Liver (tissue), 9 donors: ENCODE measurements around the gene MYO9B. TPM values are rescaled to one million over a fixed set of nuclear protein-coding genes. Genes with fewer than 3 reads are reported as not detected.

Source experiments
- DNase-seq: peaks from one replicate; pipeline ENCODE4 v3.0.0-alpha.2; 2017; ENCODE audit warnings: low spot score
- H3K27ac ChIP-seq, 2 donors: one replicate each; pipeline ENCODE4 v1.7.0; 2013; ENCODE audit warnings: inconsistent platforms in 2 of 2, low read length in 2 of 2, control low read depth in 1 of 2, low read depth in 1 of 2, mild to moderate bottlenecking in 1 of 2
- H3K27me3 ChIP-seq, 4 donors: one replicate each; pipeline versions ENCODE4 v1.6.1 to v1.7.0; 2013; ENCODE audit warnings: low read length in 3 of 4, inconsistent platforms in 1 of 4, mild to moderate bottlenecking in 1 of 4, moderate library complexity in 1 of 4; ENCODE audit not compliant: control insufficient read depth in 4 of 4, insufficient read depth in 4 of 4
- H3K36me3 ChIP-seq, 4 donors: one replicate each; pipeline versions ENCODE4 v1.6.1 to v1.7.0; 2013; ENCODE audit warnings: low read length in 3 of 4, mild to moderate bottlenecking in 3 of 4, low read depth in 1 of 4, moderate library complexity in 1 of 4; ENCODE audit not compliant: control insufficient read depth in 4 of 4, insufficient read depth in 3 of 4
- H3K4me1 ChIP-seq, 4 donors: one replicate each; pipeline versions ENCODE4 v1.6.1 to v1.7.0; 2013; ENCODE audit warnings: low read length in 3 of 4, mild to moderate bottlenecking in 3 of 4, moderate library complexity in 1 of 4; ENCODE audit not compliant: control insufficient read depth in 4 of 4, insufficient read depth in 4 of 4
- H3K4me3 ChIP-seq, 3 donors: one replicate each; pipeline versions ENCODE4 v1.6.1 to v1.7.0; 2013; ENCODE audit warnings: low read length in 3 of 3, control low read depth in 1 of 3, low read depth in 1 of 3, mild to moderate bottlenecking in 1 of 3
- H3K9ac ChIP-seq, 2 donors: one replicate each; pipeline ENCODE4 v1.7.0; 2013; ENCODE audit warnings: low read length in 2 of 2, mild to moderate bottlenecking in 2 of 2, moderate library complexity in 2 of 2, control low read depth in 1 of 2, low read depth in 1 of 2
- H3K9me3 ChIP-seq, 4 donors: one replicate each; pipeline versions ENCODE4 v1.6.1 to v1.7.0; 2013; ENCODE audit warnings: low read length in 3 of 4; ENCODE audit not compliant: control insufficient read depth in 4 of 4
- EGR1 ChIP-seq, 2 donors: IDR thresholded peaks; 2 replicates each; pipeline ENCODE4 v1.6.1; 2016 to 2018; ENCODE audit warnings: antibody characterized with exemption in 2 of 2, low read depth in 2 of 2
- FOXA1 ChIP-seq: IDR thresholded peaks from 2 replicates; pipeline ENCODE4 v1.6.1; 2016; ENCODE audit warnings: antibody characterized with exemption
- FOXA2 ChIP-seq: IDR thresholded peaks from 2 replicates; pipeline ENCODE4 v1.6.1; 2016; ENCODE audit warnings: antibody characterized with exemption
- GABPA ChIP-seq, 2 donors: IDR thresholded peaks in 1 of 2; conservative IDR thresholded peaks in 1 of 2; 2 replicates each; pipeline ENCODE4 v1.6.1; 2016; ENCODE audit warnings: antibody characterized with exemption in 2 of 2, mild to moderate bottlenecking in 1 of 2, moderate library complexity in 1 of 2
- HNF4A ChIP-seq, 2 donors: conservative IDR thresholded peaks; 2 replicates each; pipeline ENCODE4 v1.6.1; 2016; ENCODE audit warnings: antibody characterized with exemption in 2 of 2, mild to moderate bottlenecking in 2 of 2
- HNF4G ChIP-seq: IDR thresholded peaks from 2 replicates; pipeline ENCODE4 v1.6.1; 2016; ENCODE audit warnings: antibody characterized with exemption
- JUND ChIP-seq, 2 donors: IDR thresholded peaks; 2 replicates each; pipeline ENCODE4 v1.6.1; 2016; ENCODE audit warnings: antibody characterized with exemption in 2 of 2
- NR2F2 ChIP-seq: IDR thresholded peaks from 2 replicates; pipeline ENCODE4 v1.6.1; 2016; ENCODE audit warnings: antibody characterized with exemption
- RAD21 ChIP-seq, 2 donors: IDR thresholded peaks; 2 replicates each; pipeline ENCODE4 v1.6.1; 2016; ENCODE audit warnings: antibody characterized with exemption in 2 of 2, mild to moderate bottlenecking in 2 of 2
- RXRA ChIP-seq, 2 donors: IDR thresholded peaks; 2 replicates each; pipeline ENCODE4 v1.6.1; 2017 to 2018; ENCODE audit warnings: antibody characterized with exemption in 2 of 2, mild to moderate bottlenecking in 1 of 2
- SP1 ChIP-seq: IDR thresholded peaks from 2 replicates; pipeline ENCODE4 v1.6.1; 2018; ENCODE audit warnings: antibody characterized with exemption, mild to moderate bottlenecking
- TAF1 ChIP-seq: conservative IDR thresholded peaks from 2 replicates; pipeline ENCODE4 v1.6.1; 2016; ENCODE audit warnings: antibody characterized with exemption, mild to moderate bottlenecking
- YY1 ChIP-seq: IDR thresholded peaks from 2 replicates; pipeline ENCODE4 v1.6.1; 2016; ENCODE audit warnings: antibody characterized with exemption, mild to moderate bottlenecking
- WGBS: extraction: QIAGEN DNeasy Blood & Tissue Kit; methylation state at CpG from one replicate; pipeline ENCODE4 v1.1.7; 2013; 5-methylcytosine and 5-hydroxymethylcytosine counted together
- polyA plus RNA-seq, 2 donors: library from polyadenylated mRNA; stranded (reverse) in 1 of 2; unstranded in 1 of 2; fragments of 200-250 nt in 1 of 2; fragments of >200 nt in 1 of 2; fragmentation: Nextera tagmentation in 1 of 2; extraction: Ambion mirVana in 1 of 2; gene quantifications; one replicate each; pipeline versions ENCODE4 v1.2.1 to v1.2.3, GENCODE V29; 2013 to 2015
- total RNA-seq, 2 donors: library from RNA; depleted of rRNA; stranded (reverse); fragments of >200 nt; gene quantifications; one replicate each; pipeline ENCODE4 v1.2.3, GENCODE V29; 2014
- TF ChIP-seq, protein P1 (sequence below): IDR thresholded peaks from 2 replicates; pipeline ENCODE4 v1.6.1; 2016; ENCODE audit warnings: antibody characterized with exemption
- TF ChIP-seq, protein P2 (sequence below): fragments of 150-350 bp; IDR thresholded peaks from 2 replicates; pipeline ENCODE4 v1.5.1; 2017; ENCODE audit warnings: improper control_type of control experiment, low read depth, low read length; ENCODE audit not compliant: missing input control
- TF ChIP-seq, protein P3 (sequence below): IDR thresholded peaks from 2 replicates; pipeline ENCODE4 v1.6.1; 2016; ENCODE audit warnings: antibody characterized with exemption
- TF ChIP-seq, protein P4 (sequence below): IDR thresholded peaks from 2 replicates; pipeline ENCODE4 v1.6.1; 2016; ENCODE audit warnings: antibody characterized with exemption
- TF ChIP-seq, protein P5 (sequence below): IDR thresholded peaks from 2 replicates; pipeline ENCODE4 v1.6.1; 2016; ENCODE audit warnings: antibody characterized with exemption, mild to moderate bottlenecking
- donor health status: healthy.
- donor health status: healthy.
- donor health status: healthy.
- donor health status: healthy.
- donor health status: healthy.

The MYO9B gene
- total and polyA plus RNA-seq, 4 donors = 9.1 to 32.5 (median 21.0) TPM

DNA sequence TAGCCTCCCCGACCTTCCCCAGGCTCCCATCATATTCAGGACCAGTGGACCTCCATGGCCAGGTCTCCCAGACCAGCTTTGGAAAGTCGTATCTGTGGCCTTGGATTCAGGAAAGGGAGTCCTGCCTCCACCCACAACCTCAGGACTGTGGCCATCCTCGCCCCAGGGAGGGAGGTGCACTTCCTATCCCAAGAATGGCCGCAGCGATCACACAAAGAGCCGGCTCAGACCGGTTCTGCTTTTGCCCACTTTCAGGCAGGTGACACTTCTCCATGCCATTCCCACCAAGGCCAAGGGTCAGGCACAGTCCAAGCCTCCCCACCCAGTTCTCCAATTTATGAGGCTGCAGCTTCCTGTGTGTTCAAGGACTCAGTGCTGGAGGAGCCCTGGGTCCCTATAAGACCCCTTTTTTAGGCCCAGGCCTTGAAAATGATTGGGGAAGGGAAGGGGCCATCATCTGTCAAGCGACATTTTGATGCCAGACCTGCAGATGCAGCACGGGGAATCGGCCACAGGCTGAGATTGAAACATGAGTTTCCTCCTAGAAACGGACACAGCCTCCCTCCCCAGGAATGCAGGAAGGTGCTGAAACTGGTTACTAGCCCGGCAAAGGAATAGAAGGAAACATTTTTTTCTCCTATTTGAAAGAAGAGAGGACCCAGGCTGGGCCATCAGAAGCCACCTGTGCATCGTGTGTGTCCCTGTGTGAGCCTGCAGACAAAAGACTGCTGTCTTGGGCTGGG is 74.0 kb downstream of the MYO9B start:
- Histone ChIP-seq H3K4me1 (no peaks in the 10 kb centered on the region), H3K27me3 (no peaks in the 10 kb centered on the region), H3K36me3 (peaks cover 8 to 24% (median 16%) of the 10 kb centered on the region in 4 donors), H3K27ac (no peak overlapping the region), H3K9ac (no peak overlapping the region), H3K9me3 (no peaks in the 10 kb centered on the region), H3K4me3 (no peak overlapping the region)
- DNase-seq = no peak
- 85% methylated on average over 13 of the region's 13 CpGs for WGBS
- TF ChIP-seq TAF1 (no peak), RXRA (IDR thresholded peaks at IDR 0.05) (no peak), NR2F2 (no peak), HNF4A (conservative IDR thresholded peaks at IDR 0.05) (no peak), SP1 (no peak), EGR1 (IDR thresholded peaks at IDR 0.05; ENCODE audit: low read depth in 2 of 2) (no peak), HNF4G (no peak)
- TF ChIP-seq, protein P1, sequence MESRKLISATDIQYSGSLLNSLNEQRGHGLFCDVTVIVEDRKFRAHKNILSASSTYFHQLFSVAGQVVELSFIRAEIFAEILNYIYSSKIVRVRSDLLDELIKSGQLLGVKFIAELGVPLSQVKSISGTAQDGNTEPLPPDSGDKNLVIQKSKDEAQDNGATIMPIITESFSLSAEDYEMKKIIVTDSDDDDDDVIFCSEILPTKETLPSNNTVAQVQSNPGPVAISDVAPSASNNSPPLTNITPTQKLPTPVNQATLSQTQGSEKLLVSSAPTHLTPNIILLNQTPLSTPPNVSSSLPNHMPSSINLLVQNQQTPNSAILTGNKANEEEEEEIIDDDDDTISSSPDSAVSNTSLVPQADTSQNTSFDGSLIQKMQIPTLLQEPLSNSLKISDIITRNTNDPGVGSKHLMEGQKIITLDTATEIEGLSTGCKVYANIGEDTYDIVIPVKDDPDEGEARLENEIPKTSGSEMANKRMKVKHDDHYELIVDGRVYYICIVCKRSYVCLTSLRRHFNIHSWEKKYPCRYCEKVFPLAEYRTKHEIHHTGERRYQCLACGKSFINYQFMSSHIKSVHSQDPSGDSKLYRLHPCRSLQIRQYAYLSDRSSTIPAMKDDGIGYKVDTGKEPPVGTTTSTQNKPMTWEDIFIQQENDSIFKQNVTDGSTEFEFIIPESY = no peak

DNA sequence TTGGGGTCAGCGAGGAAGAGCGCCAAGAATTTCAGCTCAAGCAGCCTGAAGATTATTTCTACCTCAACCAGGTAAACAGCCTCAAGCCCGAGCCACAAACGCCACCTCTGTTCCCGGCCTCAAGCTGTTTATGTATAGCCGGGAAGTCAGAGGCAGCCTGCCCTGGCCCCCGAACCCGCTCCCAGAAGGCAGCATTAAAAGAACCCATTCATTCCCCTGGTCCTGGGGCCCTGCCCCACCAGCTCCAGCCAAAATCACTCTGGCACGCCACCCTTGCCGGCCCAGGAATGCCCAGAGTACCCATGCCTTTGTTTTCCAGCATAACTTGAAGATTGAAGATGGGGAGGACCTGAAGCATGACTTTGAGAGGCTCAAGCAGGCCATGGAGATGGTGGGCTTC is 78.4 kb downstream of the MYO9B start:
- H3K36me3 ChIP-seq = peaks cover 11 to 32% (median 19%) of the 10 kb centered on the region in 4 donors

DNA sequence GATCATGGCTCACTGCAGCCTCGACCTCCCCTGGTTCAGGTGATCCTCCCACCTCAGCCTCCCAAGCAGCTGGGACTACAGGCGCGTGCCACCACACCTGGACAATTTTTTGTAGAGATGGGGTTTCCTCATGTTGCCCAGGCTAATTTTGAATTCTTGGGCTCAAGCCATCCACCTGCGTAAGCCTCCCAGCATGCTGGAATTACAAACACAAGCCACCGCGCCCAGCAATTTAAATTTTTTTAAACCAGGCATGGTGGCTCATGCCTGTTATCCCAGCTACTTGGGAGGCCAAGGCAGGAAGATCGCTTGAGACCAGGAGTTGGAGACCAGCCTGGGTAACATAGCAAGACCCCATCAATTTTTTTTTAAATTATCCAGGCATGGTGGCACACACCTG is 79.7 kb downstream of the MYO9B start:
- Histone ChIP-seq H3K9ac (no peak overlapping the region), H3K4me3 (no peak overlapping the region), H3K9me3 (no peaks in the 10 kb centered on the region), H3K27me3 (no peaks in the 10 kb centered on the region), H3K27ac (no peak overlapping the region), H3K36me3 (peaks cover 14 to 34% (median 20%) of the 10 kb centered on the region in 4 donors), H3K4me1 (peaks cover 0 to 8% (median 2%) of the 10 kb centered on the region in 4 donors)
- DNase-seq = no peak
- WGBS = 99% methylated on average over 7 of the region's 7 CpGs
- TF ChIP-seq JUND (IDR thresholded peaks at IDR 0.05) (no peak), YY1 (no peak), FOXA2 (no peak), GABPA (IDR thresholded peaks at IDR 0.05 in 1 of 2, conservative IDR thresholded peaks at IDR 0.05 in 1 of 2) (no peak), RAD21 (IDR thresholded peaks at IDR 0.05) (no peak), SP1 (no peak)
- TF ChIP-seq, protein P2, sequence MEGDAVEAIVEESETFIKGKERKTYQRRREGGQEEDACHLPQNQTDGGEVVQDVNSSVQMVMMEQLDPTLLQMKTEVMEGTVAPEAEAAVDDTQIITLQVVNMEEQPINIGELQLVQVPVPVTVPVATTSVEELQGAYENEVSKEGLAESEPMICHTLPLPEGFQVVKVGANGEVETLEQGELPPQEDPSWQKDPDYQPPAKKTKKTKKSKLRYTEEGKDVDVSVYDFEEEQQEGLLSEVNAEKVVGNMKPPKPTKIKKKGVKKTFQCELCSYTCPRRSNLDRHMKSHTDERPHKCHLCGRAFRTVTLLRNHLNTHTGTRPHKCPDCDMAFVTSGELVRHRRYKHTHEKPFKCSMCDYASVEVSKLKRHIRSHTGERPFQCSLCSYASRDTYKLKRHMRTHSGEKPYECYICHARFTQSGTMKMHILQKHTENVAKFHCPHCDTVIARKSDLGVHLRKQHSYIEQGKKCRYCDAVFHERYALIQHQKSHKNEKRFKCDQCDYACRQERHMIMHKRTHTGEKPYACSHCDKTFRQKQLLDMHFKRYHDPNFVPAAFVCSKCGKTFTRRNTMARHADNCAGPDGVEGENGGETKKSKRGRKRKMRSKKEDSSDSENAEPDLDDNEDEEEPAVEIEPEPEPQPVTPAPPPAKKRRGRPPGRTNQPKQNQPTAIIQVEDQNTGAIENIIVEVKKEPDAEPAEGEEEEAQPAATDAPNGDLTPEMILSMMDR = no peak
- TF ChIP-seq, protein P3, sequence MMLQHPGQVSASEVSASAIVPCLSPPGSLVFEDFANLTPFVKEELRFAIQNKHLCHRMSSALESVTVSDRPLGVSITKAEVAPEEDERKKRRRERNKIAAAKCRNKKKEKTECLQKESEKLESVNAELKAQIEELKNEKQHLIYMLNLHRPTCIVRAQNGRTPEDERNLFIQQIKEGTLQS = no peak
- TF ChIP-seq, protein P4, sequence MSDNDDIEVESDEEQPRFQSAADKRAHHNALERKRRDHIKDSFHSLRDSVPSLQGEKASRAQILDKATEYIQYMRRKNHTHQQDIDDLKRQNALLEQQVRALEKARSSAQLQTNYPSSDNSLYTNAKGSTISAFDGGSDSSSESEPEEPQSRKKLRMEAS = no peak
- TF ChIP-seq, protein P5, sequence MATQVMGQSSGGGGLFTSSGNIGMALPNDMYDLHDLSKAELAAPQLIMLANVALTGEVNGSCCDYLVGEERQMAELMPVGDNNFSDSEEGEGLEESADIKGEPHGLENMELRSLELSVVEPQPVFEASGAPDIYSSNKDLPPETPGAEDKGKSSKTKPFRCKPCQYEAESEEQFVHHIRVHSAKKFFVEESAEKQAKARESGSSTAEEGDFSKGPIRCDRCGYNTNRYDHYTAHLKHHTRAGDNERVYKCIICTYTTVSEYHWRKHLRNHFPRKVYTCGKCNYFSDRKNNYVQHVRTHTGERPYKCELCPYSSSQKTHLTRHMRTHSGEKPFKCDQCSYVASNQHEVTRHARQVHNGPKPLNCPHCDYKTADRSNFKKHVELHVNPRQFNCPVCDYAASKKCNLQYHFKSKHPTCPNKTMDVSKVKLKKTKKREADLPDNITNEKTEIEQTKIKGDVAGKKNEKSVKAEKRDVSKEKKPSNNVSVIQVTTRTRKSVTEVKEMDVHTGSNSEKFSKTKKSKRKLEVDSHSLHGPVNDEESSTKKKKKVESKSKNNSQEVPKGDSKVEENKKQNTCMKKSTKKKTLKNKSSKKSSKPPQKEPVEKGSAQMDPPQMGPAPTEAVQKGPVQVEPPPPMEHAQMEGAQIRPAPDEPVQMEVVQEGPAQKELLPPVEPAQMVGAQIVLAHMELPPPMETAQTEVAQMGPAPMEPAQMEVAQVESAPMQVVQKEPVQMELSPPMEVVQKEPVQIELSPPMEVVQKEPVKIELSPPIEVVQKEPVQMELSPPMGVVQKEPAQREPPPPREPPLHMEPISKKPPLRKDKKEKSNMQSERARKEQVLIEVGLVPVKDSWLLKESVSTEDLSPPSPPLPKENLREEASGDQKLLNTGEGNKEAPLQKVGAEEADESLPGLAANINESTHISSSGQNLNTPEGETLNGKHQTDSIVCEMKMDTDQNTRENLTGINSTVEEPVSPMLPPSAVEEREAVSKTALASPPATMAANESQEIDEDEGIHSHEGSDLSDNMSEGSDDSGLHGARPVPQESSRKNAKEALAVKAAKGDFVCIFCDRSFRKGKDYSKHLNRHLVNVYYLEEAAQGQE = no peak

More for the DNA sequence above, 78.4 kb downstream of the MYO9B start:
- WGBS = 98% methylated on average over 10 of the region's 10 CpGs
- Histone ChIP-seq H3K4me3 (no peak overlapping the region), H3K9ac (no peak overlapping the region), H3K27me3 (no peaks in the 10 kb centered on the region), H3K4me1 (no peaks in the 10 kb centered on the region), H3K9me3 (no peaks in the 10 kb centered on the region), H3K27ac (no peak overlapping the region)
- TF ChIP-seq RXRA (IDR thresholded peaks at IDR 0.05) (no peak), GABPA (IDR thresholded peaks at IDR 0.05 in 1 of 2, conservative IDR thresholded peaks at IDR 0.05 in 1 of 2) (no peak), NR2F2 (no peak), RAD21 (IDR thresholded peaks at IDR 0.05) (no peak), FOXA2 (no peak), YY1 (no peak), HNF4A (conservative IDR thresholded peaks at IDR 0.05) (no peak), HNF4G (no peak), FOXA1 (no peak), TAF1 (no peak)
- TF ChIP-seq, protein P3 = no peak
- TF ChIP-seq, protein P4 = no peak
- DNase-seq = no peak
